HG02970 (cell line): ENCODE data around the gene SEMA4D.
"Not testable (repeated sequence)": the region's sequence is repeated elsewhere in the genome, so short reads cannot be mapped to it uniquely, and the experiment has no call there.

ENCODE experiments used
- ATAC-seq: cut with Tn5 transposase; IDR thresholded peaks from one replicate; pipeline ENCODE4 v1.9.1; 2021; ENCODE audit warnings: mild to moderate bottlenecking, moderate library complexity, moderate number of reproducible peaks; ENCODE audit not compliant: unreplicated experiment, low FRiP score

The SEMA4D gene

GRCh38 chr9:89378541-89378940 lies 119.4 kb downstream of the SEMA4D start:
- no peak for ATAC-seq

DNA sequence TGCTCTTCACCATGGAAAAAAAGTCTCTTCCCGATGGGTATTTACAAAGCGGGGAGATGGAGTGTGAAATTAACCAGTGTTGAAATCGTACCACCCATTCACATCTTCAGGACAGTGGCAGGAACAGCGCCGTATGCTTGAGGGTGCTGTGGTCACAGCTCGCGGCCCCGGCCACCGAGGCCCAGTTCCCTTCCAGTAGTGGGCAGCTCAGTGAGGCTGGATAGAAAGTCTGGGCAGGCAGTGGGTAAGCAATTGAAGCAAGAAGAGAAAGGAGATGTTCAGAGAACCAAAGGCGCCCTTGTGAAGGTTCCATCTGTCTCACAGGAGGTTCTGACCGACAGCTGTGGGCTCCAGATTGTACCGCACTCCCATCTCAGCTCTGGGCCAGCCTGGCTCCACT lies 120.5 kb downstream of the SEMA4D start:
- no peak for ATAC-seq

DNA sequence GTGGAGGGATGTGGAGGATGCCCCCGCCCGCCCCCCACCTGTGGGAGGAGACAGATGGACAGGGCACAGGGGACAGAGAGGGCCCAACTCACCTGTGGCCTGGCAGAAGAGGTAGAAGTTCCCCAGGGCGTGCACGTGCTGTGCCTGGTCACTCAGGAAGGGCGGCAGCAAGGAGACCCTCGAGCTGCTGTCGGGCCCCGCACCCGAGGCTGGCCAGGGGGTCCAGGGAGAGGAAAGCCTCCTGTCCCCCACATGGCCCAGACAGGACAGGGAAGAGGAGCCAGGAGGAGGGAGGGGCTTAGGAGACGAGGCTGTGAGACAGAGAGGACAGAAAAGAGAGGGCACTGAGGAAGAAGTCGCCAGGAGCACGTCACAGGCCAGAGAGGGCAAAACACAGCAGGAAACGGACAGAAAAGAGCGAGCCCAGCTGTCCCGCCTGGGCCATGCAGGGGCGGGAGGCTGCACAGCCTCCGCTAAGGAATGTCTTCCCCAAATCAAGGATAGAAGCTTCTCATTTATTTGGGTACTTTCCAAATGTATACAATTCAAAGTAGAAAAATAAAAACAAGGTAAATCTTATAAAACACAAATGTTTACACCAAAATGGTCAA lies 121.1 kb downstream of the SEMA4D start:
- ATAC-seq = no peak

GRCh38 chr9:89376286-89376685 lies 121.6 kb downstream of the SEMA4D start:
- ATAC-seq = no peak

DNA sequence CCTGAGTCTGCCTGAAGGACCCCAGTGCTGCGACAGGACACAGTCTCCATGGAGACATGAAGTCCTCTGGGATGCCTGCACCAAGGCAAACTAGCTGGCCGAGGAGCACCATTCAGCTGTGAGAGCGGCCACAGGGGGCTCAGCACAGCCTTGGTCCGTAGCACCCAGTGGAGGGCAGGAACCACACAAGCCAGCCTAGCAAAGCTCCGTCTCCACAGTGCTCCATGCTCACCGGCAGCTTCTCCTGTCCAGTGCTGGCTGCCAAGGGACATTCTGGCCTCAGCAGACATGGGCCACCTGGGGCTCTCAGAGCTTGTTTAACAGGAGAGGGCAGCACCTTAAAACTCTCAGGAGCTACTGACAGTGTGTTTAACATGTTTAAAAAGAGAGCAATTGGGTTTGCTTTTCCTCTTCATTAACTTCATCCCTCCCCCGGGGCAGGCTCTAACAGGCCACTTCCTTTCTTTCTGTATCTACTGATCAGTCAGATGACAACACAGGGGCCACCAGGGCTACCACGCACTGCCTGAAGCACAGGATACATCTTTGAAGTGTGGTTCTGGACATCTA lies 122.6 kb downstream of the SEMA4D start:
- ATAC-seq = no peak

DNA sequence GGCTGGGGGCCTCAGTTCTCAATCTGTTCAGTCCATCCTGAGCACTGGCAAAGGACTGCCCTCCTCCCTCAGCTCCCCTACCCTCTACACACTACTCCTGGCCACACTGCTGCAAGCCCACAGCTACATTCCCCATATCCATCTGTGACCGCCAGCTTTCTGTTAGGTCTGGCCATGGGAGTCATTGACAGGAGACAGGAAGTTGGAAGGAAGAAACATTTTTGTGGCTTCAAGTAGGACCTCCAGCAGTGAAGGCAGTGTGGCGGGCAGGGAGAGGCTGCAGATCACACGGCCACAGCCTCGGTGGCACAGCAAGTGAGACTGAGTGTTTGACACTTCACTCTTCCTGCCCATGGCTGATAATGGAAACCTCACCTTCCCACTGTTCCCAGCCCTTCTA lies 123.7 kb downstream of the SEMA4D start:
- ATAC-seq = no peak

GRCh38 chr9:89372979-89373378 lies 124.9 kb downstream of the SEMA4D start:
- ATAC-seq = no peak

DNA sequence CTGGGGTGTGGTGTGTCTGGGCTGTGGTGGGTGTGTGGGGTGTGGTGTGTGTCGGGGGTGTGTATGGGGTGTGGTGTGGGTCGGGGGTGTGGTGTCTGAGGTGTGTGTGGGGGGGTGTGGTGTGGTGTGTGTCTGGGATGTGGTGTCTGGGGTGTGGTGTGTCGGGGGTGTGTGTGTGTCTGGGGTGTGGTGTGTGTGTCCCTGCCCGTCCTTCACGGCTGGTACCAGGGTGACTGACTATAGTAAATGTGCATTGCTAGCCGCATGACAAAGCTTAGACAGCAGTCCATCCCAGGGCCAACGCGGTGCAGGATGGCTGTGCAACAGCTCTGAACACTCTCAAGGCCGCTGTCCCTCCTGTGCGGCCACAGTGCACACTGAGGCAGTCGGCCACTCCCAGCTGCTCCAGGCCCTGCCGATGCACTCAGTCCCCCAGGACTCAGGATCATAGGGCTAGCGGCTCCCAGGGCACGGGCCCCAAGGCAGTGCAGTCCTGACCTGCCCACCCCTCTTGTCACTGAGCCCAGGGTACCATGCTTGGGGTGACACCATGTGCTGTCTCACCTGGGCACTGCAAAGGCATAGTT lies 125.6 kb downstream of the SEMA4D start:
- no peak for ATAC-seq

- ATAC-seq = not testable (repeated sequence)
Observed at GRCh38 chr9:89371791-89372190, 126.1 kb downstream of the SEMA4D start.

DNA sequence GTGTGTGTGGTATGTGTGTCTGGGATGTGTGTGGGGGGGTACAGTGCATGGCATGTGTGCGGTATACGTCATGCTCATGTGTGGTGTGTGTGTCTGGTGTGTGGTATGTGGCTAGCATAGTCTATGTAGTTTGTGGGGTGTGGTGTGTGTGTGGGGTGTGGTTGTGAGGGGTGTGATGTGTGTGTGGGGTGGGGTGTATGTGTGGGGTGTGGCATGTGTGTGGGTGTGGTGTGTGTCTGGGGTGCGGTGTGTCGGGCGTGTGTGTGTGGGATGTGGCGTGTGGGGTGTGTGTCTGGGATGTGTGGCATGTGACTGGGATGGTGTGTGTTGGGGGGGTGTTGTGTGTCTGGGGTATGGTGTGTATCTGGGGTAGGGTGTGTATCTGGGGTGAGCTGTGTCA lies 127.3 kb downstream of the SEMA4D start:
- no peak for ATAC-seq

GRCh38 chr9:89368978-89369377 lies 128.9 kb downstream of the SEMA4D start:
- no peak for ATAC-seq

GRCh38 chr9:89368550-89368949 lies 129.4 kb downstream of the SEMA4D start:
- ATAC-seq = no peak

DNA sequence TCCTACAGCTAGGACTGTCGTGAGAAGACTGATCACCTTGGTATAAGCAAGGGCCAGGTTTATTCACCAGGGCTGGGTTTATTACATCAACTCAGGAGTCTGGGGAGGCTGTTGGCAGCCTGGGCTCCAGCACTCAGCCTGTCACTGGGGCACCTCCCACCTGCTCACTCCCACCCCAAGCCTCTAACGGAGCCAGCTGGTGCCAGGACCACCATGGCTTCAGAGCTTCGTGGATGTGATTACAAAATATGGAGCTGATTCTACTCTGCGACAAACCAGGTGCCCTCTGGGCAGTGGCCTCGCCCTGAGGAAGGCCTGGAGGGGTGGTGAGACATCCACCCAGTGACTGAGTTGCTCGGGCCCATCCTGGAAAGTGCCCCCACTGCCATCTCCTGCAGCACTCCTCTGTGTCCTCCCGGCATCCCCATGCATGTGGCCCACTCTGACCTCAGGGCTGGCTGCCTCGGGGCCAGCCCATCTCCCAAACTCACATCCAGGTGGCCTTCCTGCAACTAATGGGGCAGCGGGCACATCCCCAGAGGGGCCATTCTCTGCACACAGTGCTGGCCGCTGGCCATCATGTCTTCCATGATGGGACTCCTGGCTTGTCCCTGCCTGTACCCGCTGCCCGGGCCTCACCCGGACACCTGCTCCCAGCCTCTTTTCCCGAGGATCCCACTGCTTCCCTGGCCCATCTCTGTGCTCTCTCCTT lies 130.0 kb downstream of the SEMA4D start:
- no peak for ATAC-seq

- ATAC-seq = no peak
Observed at GRCh38 chr9:89367281-89367680, 130.6 kb downstream of the SEMA4D start.

DNA sequence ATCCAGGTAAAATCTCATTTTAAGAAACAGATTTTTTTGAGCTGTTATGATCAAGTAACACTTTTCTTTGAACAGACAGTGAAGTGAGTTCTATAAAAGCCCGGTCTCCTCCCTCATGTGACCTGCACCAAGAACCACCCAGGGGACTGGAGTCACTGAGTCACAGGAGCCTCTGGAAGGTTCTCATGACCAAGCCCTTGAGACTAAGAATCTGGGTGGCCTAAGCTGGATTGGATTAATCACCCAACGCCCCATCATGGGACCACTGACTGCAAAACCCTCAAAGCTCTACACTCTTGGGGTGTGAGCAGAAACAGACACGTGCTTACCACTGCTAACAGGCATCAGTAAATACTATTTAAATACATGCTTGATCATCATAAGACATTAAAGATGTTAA lies 131.2 kb downstream of the SEMA4D start:
- ATAC-seq = no peak

- ATAC-seq = no peak
Observed at GRCh38 chr9:89365532-89365912, 132.4 kb downstream of the SEMA4D start.

GRCh38 chr9:89364666-89365531 lies 133.0 kb downstream of the SEMA4D start:
- ATAC-seq = no peak

GRCh38 chr9:89363921-89364665 lies 133.8 kb downstream of the SEMA4D start:
- no peak for ATAC-seq

- no peak for ATAC-seq
Observed at GRCh38 chr9:89363311-89363670, 134.6 kb downstream of the SEMA4D start.

DNA sequence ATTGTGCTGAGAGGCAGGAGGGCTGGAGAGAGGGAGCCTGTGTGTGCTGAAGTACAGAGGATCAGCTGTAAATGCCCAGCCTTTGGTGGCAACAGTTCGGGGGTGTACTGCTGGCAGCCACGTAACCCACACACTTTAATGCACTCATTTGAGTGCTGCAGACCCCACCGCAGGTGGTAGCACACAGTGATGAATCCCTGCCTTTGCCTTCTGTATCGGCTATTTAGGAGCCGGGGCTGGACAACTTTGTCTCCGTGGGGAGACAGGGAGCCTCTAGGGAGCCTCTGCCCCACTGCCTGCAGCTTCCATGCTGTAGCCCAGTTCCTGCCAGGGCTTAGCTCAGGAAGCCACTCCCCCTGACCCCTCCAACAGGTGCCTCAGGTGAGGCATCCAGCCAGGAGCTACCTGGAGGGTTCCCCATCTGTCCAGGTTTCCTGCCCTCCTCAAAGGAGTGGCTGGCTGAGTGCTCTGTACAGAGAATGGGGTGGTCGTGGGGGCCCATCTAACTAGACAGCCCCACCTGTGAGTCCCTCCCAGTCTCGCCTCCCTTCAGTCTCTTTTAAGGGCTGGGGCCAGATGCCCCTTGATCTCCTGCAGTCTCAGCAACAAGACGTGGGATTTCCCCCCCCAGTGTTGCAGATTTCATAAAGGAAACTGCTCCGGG lies 135.1 kb downstream of the SEMA4D start:
- no peak for ATAC-seq
